Caco-2 (cell line): Measurements from ENCODE around the gene KAT5. TPM values are rescaled to one million over a fixed set of nuclear protein-coding genes. Genes with fewer than 3 reads are reported as not detected.

Source experiments
- BruUV-seq: library from RNA; stranded (reverse); fragments of 400-500 nt; replicated peaks from 2 replicates; lab custom pipeline; 2021; lab: Mats Ljungman, UMichigan
- CTCF ChIA-PET: fragments of 300-600 bp; sonication (Branson Sonifier 250); formaldehyde crosslinking; loops from one replicate; lab custom pipeline; 2022; ENCODE audit warnings: antibody characterized with exemption; lab: Charles Lee
- POLR2A ChIA-PET: fragments of 300-600 bp; sonication (Branson Sonifier 250); formaldehyde crosslinking; loops from one replicate; lab custom pipeline; 2022; ENCODE audit warnings: antibody characterized with exemption; lab: Charles Lee
- DNase-seq, 2 experiments: peaks; one replicate each; pipeline versions ENCODE4 v3.0.0 to v3.0.0-alpha.2; 2020 to 2022
- H3K27me3 ChIP-seq: replicated peaks from 2 replicates; pipeline ENCODE4 v1.6.0; 2011; ENCODE audit warnings: low read length; ENCODE audit not compliant: control insufficient read depth, insufficient read depth
- H3K36me3 ChIP-seq: 2 replicates; pipeline ENCODE4 v1.5.1; 2011; ENCODE audit warnings: low read length; ENCODE audit not compliant: control insufficient read depth, insufficient read depth
- H3K4me1 ChIP-seq: fragments of 250-450 bp; sonication (Bioruptor Pico); 2 replicates; pipeline ENCODE4 v1.5.1; 2020; ENCODE audit warnings: mild to moderate bottlenecking
- H3K4me3 ChIP-seq: 2 replicates; pipeline ENCODE4 v1.5.1; 2011; ENCODE audit warnings: low read depth, mild to moderate bottlenecking, control low read depth, low read length
- H3K9me3 ChIP-seq: fragments of 250-450 bp; sonication (Bioruptor Pico); 2 replicates; pipeline ENCODE4 v1.5.1; 2020; ENCODE audit warnings: mild to moderate bottlenecking, moderate library complexity
- H3K27ac Mint-ChIP-seq: one replicate; pipeline ENCODE4 v1.8.0; 2022; ENCODE audit warnings: mixed read lengths; ENCODE audit not compliant: unreplicated experiment
- H3K27me3 Mint-ChIP-seq: one replicate; pipeline ENCODE4 v1.8.0; 2022; ENCODE audit warnings: mixed read lengths; ENCODE audit not compliant: insufficient read depth, unreplicated experiment
- H3K36me3 Mint-ChIP-seq: one replicate; pipeline ENCODE4 v1.8.0; 2022; ENCODE audit warnings: mild to moderate bottlenecking, mixed read lengths; ENCODE audit not compliant: insufficient read depth, unreplicated experiment
- H3K4me1 Mint-ChIP-seq: one replicate; pipeline ENCODE4 v1.8.0; 2022; ENCODE audit warnings: low read depth, mixed read lengths; ENCODE audit not compliant: unreplicated experiment
- H3K4me3 Mint-ChIP-seq: one replicate; pipeline ENCODE4 v1.8.0; 2022; ENCODE audit warnings: mild to moderate bottlenecking, moderate library complexity, mixed read lengths; ENCODE audit not compliant: unreplicated experiment
- H3K9me3 Mint-ChIP-seq: one replicate; pipeline ENCODE4 v1.8.0; 2022; ENCODE audit warnings: mixed read lengths; ENCODE audit not compliant: unreplicated experiment
- CTCF ChIP-seq, 2 experiments: fragments of 200-600 bp in 1 of 2; IDR thresholded peaks; 1 replicate in 1 of 2; 2 replicates in 1 of 2; pipeline versions ENCODE4 v1.5.1 to v1.8.0; 2011 to 2022; ENCODE audit warnings: antibody characterized with exemption in 1 of 2, control low read depth in 1 of 2, inconsistent platforms in 1 of 2, low read depth in 1 of 2, low read length in 1 of 2, mild to moderate bottlenecking in 1 of 2, moderate library complexity in 1 of 2; ENCODE audit not compliant: insufficient read depth in 1 of 2, severe bottlenecking in 1 of 2, unreplicated experiment in 1 of 2
- intact Hi-C: fragments of 100-400 bp; cut with micrococcal nuclease; formaldehyde crosslinking; loops from one replicate; pipeline ENCODE4 v1.10.0; 2022; ENCODE audit not compliant: unreplicated experiment
- total RNA-seq: library from RNA; stranded (reverse); gene quantifications from 2 replicates; pipeline ENCODE4 v1.2.3, GENCODE V29; 2022

The KAT5 gene
- total RNA-seq, 1 experiment from 2014 or later, result 70.1 TPM

GRCh38 chr11:65720211-65720934, 8.3 kb downstream of the KAT5 start, which contains the start of gene RNASEH2C:
Gene RNASEH2C, minus strand, starts transcription at chr11:65720798. Its CDS starts 40 bp downstream, at chr11:65720758.
- H3K36me3 ChIP-seq, result peaks cover 6% of the 10 kb centered on the region
- no peaks in the 10 kb centered on the region for H3K9me3 ChIP-seq
- Mint-ChIP-seq H3K4me3 (peak within 1 kb of the TSS; percentile 86), H3K9me3 (no peaks in the 10 kb centered on the region), H3K4me1 (peaks cover 10% of the 10 kb centered on the region), H3K27ac (peak within 1 kb of the TSS; percentile 68), H3K27me3 (peaks cover 5% of the 10 kb centered on the region), H3K36me3 (peaks cover 55% of the 10 kb centered on the region)
- intact Hi-C loops, result loop anchor here (1.0 kb wide), 1 partner anchor 8 kb away; the partner anchor contains the start of gene KAT5
- ChIA-PET POLR2A (interaction anchor here (0.5 to 1.7 kb wide), 11 partner anchors 8 to 1154 kb away, joined by 3 to 34 read pairs (median 4); partner anchors contain the start of genes CFL1, KAT5, OVOL1 and RELA), CTCF (interaction anchor here (0.6 to 2.1 kb wide), 11 partner anchors 9 to 332 kb away, joined by 3 to 20 read pairs (median 4); partner anchors contain the start of genes KAT5, MUS81 and OVOL1)
- no peak for TF ChIP-seq CTCF (IDR thresholded peaks at IDR 0.05; ENCODE audit: insufficient read depth in 1 of 2, low read depth in 1 of 2, low read length in 1 of 2, severe bottlenecking in 1 of 2, unreplicated experiment in 1 of 2)
- no peaks in the 10 kb centered on the region for H3K27me3 ChIP-seq
- no peaks in the 10 kb centered on the region; the same call in 1 of the 2 replicates for H3K4me1 ChIP-seq
- peak within 1 kb of the TSS; percentile 98 for H3K4me3 ChIP-seq
- peak; percentile 83 to 87 for DNase-seq
- BruUV-seq, result TSS peak; percentile 58

- POLR2A ChIA-PET, result no interaction called here
- H3K9me3 Mint-ChIP-seq, result no peaks in the 10 kb centered on the region
- DNase-seq, result no peak
- H3K27ac Mint-ChIP-seq, result no peak overlapping the region
- TF ChIP-seq CTCF (IDR thresholded peaks at IDR 0.05; ENCODE audit: insufficient read depth in 1 of 2, low read depth in 1 of 2, low read length in 1 of 2, severe bottlenecking in 1 of 2, unreplicated experiment in 1 of 2), result no peak
- CTCF ChIA-PET, result no interaction called here
- H3K36me3 Mint-ChIP-seq, result peaks cover 37% of the 10 kb centered on the region
- Histone ChIP-seq H3K4me1 (no peaks in the 10 kb centered on the region; the same call in 1 of the 2 replicates), H3K36me3 (peaks cover 6% of the 10 kb centered on the region; the same call in 1 of the 2 replicates), H3K27me3 (no peaks in the 10 kb centered on the region), H3K9me3 (no peaks in the 10 kb centered on the region), H3K4me3 (no peak overlapping the region)
- H3K27me3 Mint-ChIP-seq, result peaks cover 5% of the 10 kb centered on the region
- intact Hi-C loops, result no loop called here
- no TSS peak for BruUV-seq
- H3K4me1 Mint-ChIP-seq, result peaks cover 10% of the 10 kb centered on the region
- H3K4me3 Mint-ChIP-seq, result no peak overlapping the region
Observed at GRCh38 chr11:65722261-65722660, 10.2 kb downstream of the KAT5 start.

- Histone ChIP-seq H3K4me1 (no peaks in the 10 kb centered on the region), H3K36me3 (no peaks in the 10 kb centered on the region), H3K4me3 (no peak overlapping the region), H3K27me3 (no peaks in the 10 kb centered on the region), H3K9me3 (no peaks in the 10 kb centered on the region; the same call in 1 of the 2 replicates)
- no TSS peak for BruUV-seq
- H3K27ac Mint-ChIP-seq, result no peak overlapping the region
- POLR2A ChIA-PET, result no interaction called here
- peaks cover 2% of the 10 kb centered on the region for H3K9me3 Mint-ChIP-seq
- no peaks in the 10 kb centered on the region for H3K4me1 Mint-ChIP-seq
- CTCF ChIA-PET, result interaction anchor here (0.5 to 1.4 kb wide), 2 partner anchors 26 to 53 kb away, joined by 3 to 5 read pairs; no protein-coding TSS in a partner anchor
- peaks cover 5% of the 10 kb centered on the region for H3K27me3 Mint-ChIP-seq
- H3K36me3 Mint-ChIP-seq, result no peaks in the 10 kb centered on the region
- intact Hi-C loops, result no loop called here
- TF ChIP-seq CTCF (IDR thresholded peaks at IDR 0.05; ENCODE audit: insufficient read depth in 1 of 2, low read depth in 1 of 2, low read length in 1 of 2, severe bottlenecking in 1 of 2, unreplicated experiment in 1 of 2), result no peak
- DNase-seq, result no peak
- no peak overlapping the region for H3K4me3 Mint-ChIP-seq
Observed at GRCh38 chr11:65726660-65727059, 14.6 kb downstream of the KAT5 start.
